Gastroesophageal sphincter (tissue), 4 donors: ENCODE data around the gene PRKAR2A. TPM values are rescaled to one million over a fixed set of nuclear protein-coding genes. Genes with fewer than 3 reads are reported as not detected.
A peak's percentile ranks its signal among the peaks of the same experiment; 100 is the strongest.
"Not testable (repeated sequence)": the region's sequence is repeated elsewhere in the genome, so short reads cannot be mapped to it uniquely, and the experiment has no call there.

Source experiments
- ATAC-seq: fragments of 150-250 bp; one replicate; pipeline ENCODE4 v1.9.1; 2016; ENCODE audit warnings: mild to moderate bottlenecking, moderate library complexity
- H3K27ac ChIP-seq, 4 donors: fragments of 200-600 bp; sonication (generic) in 3 of 4; 1 replicate in 3 of 4; 2 replicates in 1 of 4; pipeline ENCODE4 v1.5.1; 2016 to 2019
- H3K27me3 ChIP-seq: fragments of 200-600 bp; sonication (generic); one replicate; pipeline ENCODE4 v1.5.1; 2019
- H3K36me3 ChIP-seq, 2 donors: fragments of 200-600 bp; sonication (generic); one replicate each; pipeline ENCODE4 v1.5.1; 2019; ENCODE audit warnings: control low read depth in 1 of 2
- H3K4me1 ChIP-seq, 3 donors: fragments of 200-600 bp; sonication (generic); 1 replicate in 2 of 3; 2 replicates in 1 of 3; pipeline ENCODE4 v1.5.1; 2016 to 2019; ENCODE audit warnings: control low read depth in 2 of 3
- H3K4me3 ChIP-seq, 2 donors: fragments of 200-600 bp; sonication (generic); one replicate each; pipeline ENCODE4 v1.5.1; 2019; ENCODE audit warnings: mild to moderate bottlenecking in 1 of 2, moderate library complexity in 1 of 2
- H3K9me3 ChIP-seq, 3 donors: fragments of 200-600 bp; sonication (generic); one replicate each; pipeline ENCODE4 v1.5.1; 2017 to 2019; ENCODE audit warnings: control low read depth in 2 of 3
- EP300 ChIP-seq: sonication (generic); formaldehyde crosslinking; IDR thresholded peaks from one replicate; pipeline ENCODE4 v1.6.1; 2017; ENCODE audit warnings: antibody characterized with exemption, mild to moderate bottlenecking
- POLR2A ChIP-seq, 2 donors: fragments of 450-650 bp; IDR thresholded peaks; one replicate each; pipeline ENCODE4 v1.6.1; 2017; ENCODE audit warnings: antibody characterized with exemption in 2 of 2, mild to moderate bottlenecking in 2 of 2, moderate library complexity in 1 of 2
- POLR2AphosphoS5 ChIP-seq: sonication (generic); formaldehyde crosslinking; IDR thresholded peaks from one replicate; pipeline ENCODE4 v1.6.1; 2017; ENCODE audit warnings: antibody characterized with exemption
- WGBS, 2 donors: methylation state at CpG; one replicate each; pipeline ENCODE4 v1.1.5; 2018; ENCODE audit warnings: low coverage in 1 of 2; 5-methylcytosine and 5-hydroxymethylcytosine counted together
- total RNA-seq, 4 donors: library from RNA; depleted of rRNA; stranded (reverse); fragments of >200 nt; gene quantifications; one replicate each; pipeline ENCODE4 v1.1.0, GENCODE V29; 2016
- TF ChIP-seq, protein P1 (sequence below), 4 experiments: fragments of 200-600 bp in 2 of 4; fragments of 450-650 bp in 2 of 4; sonication (generic) in 1 of 4; IDR thresholded peaks; one replicate each; pipeline ENCODE4 v1.5.1; 2017 to 2019; ENCODE audit warnings: antibody characterized with exemption in 4 of 4, mild to moderate bottlenecking in 2 of 4, moderate library complexity in 2 of 4

PRKAR2A gene
- total RNA-seq, 4 donors from 2014 or later: 33.7 to 45.0 (median 44.0) TPM

DNA sequence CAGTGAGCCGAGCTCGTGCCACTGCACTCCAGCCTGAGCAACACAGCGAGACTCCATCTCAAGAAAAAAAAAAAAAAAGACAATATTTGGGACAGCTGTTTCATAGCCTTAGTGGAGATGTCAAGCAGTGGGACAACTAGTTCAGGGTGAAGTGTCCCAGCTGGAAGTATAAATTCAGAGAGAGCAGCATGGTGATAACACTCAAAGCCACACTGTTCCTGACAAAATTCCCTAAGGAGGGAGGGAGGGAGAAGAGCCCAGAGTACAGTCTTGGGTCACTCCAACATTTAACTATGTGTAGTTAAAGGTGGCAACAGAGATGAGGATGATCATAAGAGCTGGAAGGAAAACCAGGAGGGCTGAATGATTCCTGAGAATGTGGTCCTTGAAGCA lies 109.5 kb downstream of the PRKAR2A start:
- Histone ChIP-seq H3K27me3 (no peaks in the 10 kb centered on the region), H3K27ac (peak overlapping the region in 3 of 4 donors; percentile 74 to 82 (median 79)), H3K4me1 (peaks cover 0 to 59% (median 28%) of the 10 kb centered on the region in 3 donors), H3K4me3 (no peak overlapping the region), H3K36me3 (no peaks in the 10 kb centered on the region), H3K9me3 (no peaks in the 10 kb centered on the region)
- TF ChIP-seq POLR2AphosphoS5: peak; percentile 65
- TF ChIP-seq POLR2A (IDR thresholded peaks at IDR 0.05): no peak
- TF ChIP-seq, protein P1, sequence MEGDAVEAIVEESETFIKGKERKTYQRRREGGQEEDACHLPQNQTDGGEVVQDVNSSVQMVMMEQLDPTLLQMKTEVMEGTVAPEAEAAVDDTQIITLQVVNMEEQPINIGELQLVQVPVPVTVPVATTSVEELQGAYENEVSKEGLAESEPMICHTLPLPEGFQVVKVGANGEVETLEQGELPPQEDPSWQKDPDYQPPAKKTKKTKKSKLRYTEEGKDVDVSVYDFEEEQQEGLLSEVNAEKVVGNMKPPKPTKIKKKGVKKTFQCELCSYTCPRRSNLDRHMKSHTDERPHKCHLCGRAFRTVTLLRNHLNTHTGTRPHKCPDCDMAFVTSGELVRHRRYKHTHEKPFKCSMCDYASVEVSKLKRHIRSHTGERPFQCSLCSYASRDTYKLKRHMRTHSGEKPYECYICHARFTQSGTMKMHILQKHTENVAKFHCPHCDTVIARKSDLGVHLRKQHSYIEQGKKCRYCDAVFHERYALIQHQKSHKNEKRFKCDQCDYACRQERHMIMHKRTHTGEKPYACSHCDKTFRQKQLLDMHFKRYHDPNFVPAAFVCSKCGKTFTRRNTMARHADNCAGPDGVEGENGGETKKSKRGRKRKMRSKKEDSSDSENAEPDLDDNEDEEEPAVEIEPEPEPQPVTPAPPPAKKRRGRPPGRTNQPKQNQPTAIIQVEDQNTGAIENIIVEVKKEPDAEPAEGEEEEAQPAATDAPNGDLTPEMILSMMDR (IDR thresholded peaks at IDR 0.05): no peak
- ATAC-seq: peak; percentile 39
- 48% methylated on average over 3 of the region's 3 CpGs; no CpG with 5 or more reads in 1 of the 2 donors for WGBS, 2 donors

DNA sequence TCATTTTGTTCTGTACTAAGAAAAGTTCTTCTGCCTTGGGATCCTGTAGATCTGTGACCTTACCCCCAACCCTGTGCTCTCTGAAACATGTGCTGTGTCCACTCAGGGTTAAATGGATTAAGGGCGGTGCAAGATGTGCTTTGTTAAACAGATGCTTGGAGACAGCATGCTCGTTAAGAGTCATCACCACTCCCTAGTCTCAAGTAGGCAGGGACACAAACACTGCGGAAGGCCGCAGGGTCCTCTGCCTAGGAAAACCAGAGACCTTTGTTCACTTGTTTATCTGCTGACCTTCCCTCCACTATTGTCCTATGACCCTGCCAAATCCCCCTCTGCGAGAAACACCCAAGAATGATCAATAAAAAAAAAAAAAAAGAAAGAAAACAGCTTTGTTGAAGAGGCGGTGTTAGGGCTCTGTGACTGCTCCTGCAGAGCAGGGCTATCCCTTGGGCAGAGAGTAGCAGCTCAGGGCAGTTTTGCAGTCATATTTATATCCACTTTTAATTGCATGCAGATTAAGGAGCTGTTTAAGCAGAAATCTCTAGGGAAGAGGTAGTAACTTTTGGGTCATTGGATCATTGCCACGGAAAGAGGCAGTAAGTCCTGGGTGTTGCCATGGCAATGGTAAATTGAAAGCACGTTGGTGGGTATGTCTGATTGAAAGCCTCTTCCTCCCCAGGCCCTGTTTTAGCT lies 112.5 kb downstream of the PRKAR2A start:
- 28 to 40% methylated on average over 2 to 6 of the region's 8 CpGs for WGBS, 2 donors
- H3K36me3 ChIP-seq, H3K9me3 ChIP-seq, H3K4me3 ChIP-seq, ATAC-seq, H3K27ac ChIP-seq, H3K27me3 ChIP-seq: not testable (repeated sequence)
- peaks cover 0 to 47% (median 21%) of the 10 kb centered on the region in 3 donors for H3K4me1 ChIP-seq

DNA sequence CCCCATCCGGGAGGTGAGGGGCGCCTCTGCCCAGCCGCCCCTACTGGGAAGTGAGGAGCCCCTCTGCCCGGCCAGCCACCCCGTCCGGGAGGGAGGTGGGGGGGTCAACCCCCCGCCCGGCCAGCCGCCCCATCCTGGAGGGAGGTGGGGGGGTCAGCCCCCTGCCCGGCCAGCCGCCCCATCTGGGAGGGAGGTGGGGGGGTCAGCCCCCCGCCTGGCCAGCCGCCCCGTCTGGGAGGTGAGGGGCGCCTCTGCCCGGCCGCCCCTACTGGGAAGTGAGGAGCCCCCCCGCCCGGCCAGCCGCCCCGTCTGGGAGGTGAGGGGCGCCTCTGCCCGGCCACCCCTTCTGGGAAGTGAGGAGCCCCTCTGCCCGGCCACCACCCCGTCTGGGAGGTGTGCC lies 113.1 kb downstream of the PRKAR2A start:
- H3K27ac ChIP-seq, ATAC-seq, H3K9me3 ChIP-seq, H3K4me3 ChIP-seq, H3K36me3 ChIP-seq, H3K27me3 ChIP-seq: not testable (repeated sequence)
- H3K4me1 ChIP-seq: peaks cover 0 to 40% (median 16%) of the 10 kb centered on the region in 3 donors
- WGBS, 2 donors: no CpG with 5 or more reads among the region's 25 CpGs

DNA sequence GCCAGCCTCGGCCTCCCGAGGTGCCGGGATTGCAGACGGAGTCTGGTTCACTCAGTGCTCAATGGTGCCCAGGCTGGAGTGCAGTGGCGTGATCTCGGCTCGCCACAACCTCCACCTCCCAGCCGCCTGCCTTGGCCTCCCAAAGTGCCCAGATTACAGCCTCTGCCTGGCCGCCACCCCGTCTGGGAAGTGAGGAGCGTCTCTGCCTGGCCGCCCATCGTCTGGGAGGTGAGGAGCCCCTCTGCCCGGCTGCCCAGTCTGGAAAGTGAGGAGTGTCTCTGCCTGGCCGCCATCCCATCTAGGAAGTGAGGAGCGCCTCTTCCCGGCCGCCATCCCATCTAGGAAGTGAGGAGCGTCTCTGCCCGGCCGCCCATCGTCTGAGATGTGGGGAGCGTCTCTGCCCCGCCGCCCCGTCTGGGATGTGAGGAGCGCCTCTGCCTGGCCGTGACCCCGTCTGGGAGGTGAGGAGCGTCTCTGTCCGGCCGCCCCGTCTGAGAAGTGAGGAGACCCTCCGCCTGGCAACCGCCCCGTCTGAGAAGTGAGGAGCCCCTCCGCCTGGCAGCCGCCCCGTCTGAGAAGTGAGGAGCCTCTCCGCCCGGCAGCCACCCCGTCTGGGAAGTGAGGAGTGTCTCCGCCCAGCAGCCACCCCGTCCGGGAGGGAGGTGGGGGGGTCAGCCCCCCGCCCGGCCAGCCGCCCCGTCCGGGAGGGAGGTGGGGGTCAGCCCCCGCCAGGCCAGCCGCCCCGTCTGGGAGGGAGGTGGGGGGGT lies 113.7 kb downstream of the PRKAR2A start:
- H3K27ac ChIP-seq, ATAC-seq, H3K27me3 ChIP-seq, H3K9me3 ChIP-seq, H3K36me3 ChIP-seq, H3K4me3 ChIP-seq: not testable (repeated sequence)
- no CpG with 5 or more reads among the region's 53 CpGs for WGBS, 2 donors
- peaks cover 0 to 34% (median 10%) of the 10 kb centered on the region in 3 donors for H3K4me1 ChIP-seq

DNA sequence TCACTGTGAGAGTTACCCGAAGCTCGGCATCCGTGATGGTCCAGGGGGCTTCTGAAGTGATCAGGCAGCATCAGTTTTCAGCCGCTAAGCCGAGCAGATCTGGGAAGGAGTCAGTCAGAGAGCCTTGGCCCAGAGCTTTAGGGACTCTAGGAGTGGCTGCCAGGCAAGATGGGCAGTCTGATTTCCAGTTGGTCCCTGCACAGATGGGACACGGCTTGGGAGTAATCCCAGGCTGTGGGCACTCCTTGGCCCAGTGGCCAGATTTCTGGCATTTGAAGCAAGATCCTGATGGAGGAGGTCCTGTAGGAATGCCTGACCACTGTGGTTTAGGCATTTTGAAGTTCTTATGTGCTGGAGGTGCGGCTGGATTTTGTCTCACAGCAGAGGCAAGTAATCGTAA lies 120.2 kb downstream of the PRKAR2A start:
- Histone ChIP-seq H3K36me3 (no peaks in the 10 kb centered on the region), H3K27me3 (no peaks in the 10 kb centered on the region), H3K4me1 (no peaks in the 10 kb centered on the region), H3K9me3 (no peaks in the 10 kb centered on the region), H3K27ac (no peak overlapping the region), H3K4me3 (no peak overlapping the region)
- WGBS, 2 donors: 90 to 93% methylated on average over 2 to 6 of the region's 8 CpGs
- TF ChIP-seq EP300 (no peak), POLR2AphosphoS5 (no peak), POLR2A (IDR thresholded peaks at IDR 0.05) (no peak)
- TF ChIP-seq, protein P1 (IDR thresholded peaks at IDR 0.05): no peak
- ATAC-seq: no peak

DNA sequence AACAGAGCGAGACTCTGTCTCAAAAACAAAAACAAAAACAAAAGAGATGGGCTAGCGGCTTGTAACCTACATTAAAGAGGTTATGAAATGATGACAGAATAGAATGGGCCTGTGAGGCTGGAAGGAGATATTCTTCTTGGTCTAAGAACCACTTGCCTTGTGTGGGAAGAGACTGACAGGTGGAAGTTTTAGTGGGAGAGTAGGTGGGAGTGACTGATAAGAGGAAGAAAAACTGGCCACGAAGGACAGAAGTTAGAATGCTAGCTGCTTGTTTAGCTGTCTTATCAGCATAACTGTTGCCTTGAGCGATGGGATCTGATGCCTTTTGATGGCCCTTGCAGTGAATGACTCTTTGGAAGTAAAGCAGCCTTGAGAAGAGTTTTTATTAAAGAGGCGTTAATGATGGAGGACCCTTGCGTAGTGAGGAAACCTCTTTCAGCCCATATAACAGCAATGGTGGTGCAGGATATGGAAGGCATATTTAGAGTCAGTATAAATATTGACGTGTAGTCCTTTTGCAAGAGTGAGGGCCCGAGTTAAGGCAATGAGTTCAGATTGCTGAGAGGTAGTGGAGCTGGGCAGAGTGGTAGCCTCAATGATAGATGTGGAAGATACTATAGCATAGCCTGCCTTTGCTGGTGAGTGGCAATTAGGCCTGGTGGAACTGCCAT lies 122.4 kb downstream of the PRKAR2A start:
- H3K9me3 ChIP-seq, H3K4me3 ChIP-seq, H3K4me1 ChIP-seq, H3K27me3 ChIP-seq, H3K36me3 ChIP-seq, H3K27ac ChIP-seq, ATAC-seq: not testable (repeated sequence)
- 86 to 88% methylated on average over 7 of the region's 8 CpGs for WGBS, 2 donors

DNA sequence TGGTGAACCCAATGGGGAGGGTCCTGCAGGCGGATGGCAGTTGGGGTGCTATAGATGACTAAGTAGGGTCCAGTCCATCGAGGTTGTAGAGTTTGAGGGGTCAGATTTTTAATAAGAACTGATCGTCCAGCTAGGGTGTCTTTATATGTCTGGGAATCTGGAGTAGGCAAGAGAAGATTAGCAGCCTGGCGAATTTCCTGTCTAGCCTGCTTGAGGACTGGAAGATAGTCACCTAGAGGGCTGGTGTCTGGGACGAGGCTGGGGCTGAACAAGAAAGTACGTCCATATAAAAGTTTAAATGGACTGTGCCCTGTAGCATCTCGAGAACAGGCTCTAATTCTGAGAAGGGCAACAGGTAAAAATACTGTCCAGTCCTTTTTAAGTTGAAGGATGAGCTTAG lies 123.9 kb downstream of the PRKAR2A start:
- Histone ChIP-seq H3K27me3 (no peaks in the 10 kb centered on the region), H3K9me3 (no peaks in the 10 kb centered on the region), H3K4me1 (no peaks in the 10 kb centered on the region), H3K36me3 (no peaks in the 10 kb centered on the region), H3K27ac (no peak overlapping the region), H3K4me3 (no peak overlapping the region)
- 50 to 85% methylated on average over 1 to 7 of the region's 7 CpGs for WGBS, 2 donors
- no peak for ATAC-seq
- TF ChIP-seq POLR2A (IDR thresholded peaks at IDR 0.05): no peak
- TF ChIP-seq POLR2AphosphoS5: no peak
- no peak for TF ChIP-seq EP300
- TF ChIP-seq, protein P1 (IDR thresholded peaks at IDR 0.05): no peak

DNA sequence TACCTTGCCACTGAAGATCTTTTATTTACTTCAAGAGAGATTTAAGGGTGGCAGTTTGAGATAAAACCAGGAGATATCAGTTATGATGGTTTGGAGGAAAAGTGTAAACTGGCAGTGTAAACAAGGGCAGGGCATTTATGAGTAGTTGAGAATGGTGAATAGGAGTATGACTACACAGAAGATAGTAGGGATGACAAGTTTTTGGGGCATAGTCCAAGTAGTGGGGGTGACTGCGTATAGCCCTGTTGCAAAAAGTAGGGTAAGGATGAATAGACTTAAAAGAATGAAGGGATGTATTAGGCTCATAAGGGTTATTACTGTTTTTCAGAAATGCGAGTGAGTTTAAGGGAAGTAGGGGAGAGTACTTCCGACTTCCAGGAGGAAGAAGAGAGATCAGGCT lies 124.4 kb downstream of the PRKAR2A start:
- H3K4me3 ChIP-seq, H3K36me3 ChIP-seq, H3K9me3 ChIP-seq, ATAC-seq, H3K4me1 ChIP-seq, H3K27me3 ChIP-seq, H3K27ac ChIP-seq: not testable (repeated sequence)
- WGBS, 2 donors: 76 to 81% methylated on average over 3 of the region's 3 CpGs
